Measurements from ENCODE around the gene IGF2. TPM values are rescaled to one million over a fixed set of nuclear protein-coding genes. Genes with fewer than 3 reads are reported as not detected.

IGF2 gene
- polyA plus RNA-seq, 6 donors from 2014 or later: not detected

GRCh38 chr11:2088284-2088683 lies 50.9 kb downstream of the IGF2 start:
- ATAC-seq (ENCODE audit: low read depth in 2 of 2) (no peak), DNase-seq (no peak)
- Mint-ChIP-seq H3K27me3 (peaks cover 17 to 58% (median 37%) of the 10 kb centered on the region in 3 donors), H3K27ac (peak overlapping the region in 1 of 6 donors; percentile 6), H3K36me3 (peaks cover 0 to 23% of the 10 kb centered on the region in 2 donors), H3K4me1 (peaks cover 0 to 10% (median 0%) of the 10 kb centered on the region in 3 donors), H3K4me3 (no peak overlapping the region), H3K9me3 (peaks cover 8 to 20% (median 14%) of the 10 kb centered on the region in 7 donors)

- Mint-ChIP-seq H3K4me1 (peaks cover 0 to 8% (median 0%) of the 10 kb centered on the region in 3 donors), H3K27me3 (peaks cover 25 to 43% (median 27%) of the 10 kb centered on the region in 3 donors), H3K4me3 (no peak overlapping the region), H3K36me3 (peaks cover 0 to 19% of the 10 kb centered on the region in 2 donors), H3K9me3 (peaks cover 8 to 24% (median 14%) of the 10 kb centered on the region in 7 donors), H3K27ac (no peak overlapping the region)
- no peak for ATAC-seq (ENCODE audit: low read depth in 2 of 2)
- no peak for DNase-seq
Measured at GRCh38 chr11:2086239-2087040, 52.7 kb downstream of the IGF2 start.

- H3K4me3 Mint-ChIP-seq: no peak overlapping the region
Measured at GRCh38 chr11:2085251-2086066, 53.7 kb downstream of the IGF2 start.

GRCh38 chr11:2084721-2085120 lies 54.5 kb downstream of the IGF2 start:
- Mint-ChIP-seq H3K27ac (no peak overlapping the region), H3K27me3 (peaks cover 25 to 47% (median 27%) of the 10 kb centered on the region in 3 donors), H3K36me3 (peaks cover 0 to 19% of the 10 kb centered on the region in 2 donors), H3K4me1 (peaks cover 0 to 8% (median 0%) of the 10 kb centered on the region in 3 donors), H3K9me3 (peaks cover 10 to 24% (median 14%) of the 10 kb centered on the region in 7 donors), H3K4me3 (no peak overlapping the region)
- ATAC-seq (ENCODE audit: low read depth in 2 of 2) (no peak), DNase-seq (no peak)

More at GRCh38 chr11:2085251-2086066, 53.7 kb downstream of the IGF2 start:
- peaks cover 25 to 44% (median 27%) of the 10 kb centered on the region in 3 donors for H3K27me3 Mint-ChIP-seq
- DNase-seq (no peak), ATAC-seq (ENCODE audit: low read depth in 2 of 2) (no peak)
- H3K9me3 Mint-ChIP-seq: peaks cover 10 to 24% (median 14%) of the 10 kb centered on the region in 7 donors
- no peak overlapping the region for H3K27ac Mint-ChIP-seq
- peaks cover 0 to 19% of the 10 kb centered on the region in 2 donors for H3K36me3 Mint-ChIP-seq
- H3K4me1 Mint-ChIP-seq: peaks cover 0 to 8% (median 0%) of the 10 kb centered on the region in 3 donors

Other genes with a start within 250 kb of the IGF2 start
- gene PRR33, start 247.5 kb downstream of the IGF2 start, polyA plus RNA-seq (ENCODE audit: low read depth in 6 of 6): under 1 TPM in 4 of 6 donors, not detected in 2; 0.08 to 0.44 (median 0.16) TPM
- under 1 TPM in 2 of 6 donors, not detected in 4; 0.43 to 0.92 TPM for gene TNNT3, start 219.7 kb downstream of the IGF2 start, polyA plus RNA-seq (ENCODE audit: low read depth in 6 of 6)
- 10 to 100 TPM; 14.0 to 62.7 (median 34.9) TPM for gene MRPL23, start 192.1 kb downstream of the IGF2 start, polyA plus RNA-seq (ENCODE audit: low read depth in 6 of 6)
- not detected for gene H19, start 141.5 kb downstream of the IGF2 start, polyA plus RNA-seq (ENCODE audit: low read depth in 6 of 6)
- gene INS, start 21.8 kb upstream of the IGF2 start, polyA plus RNA-seq (ENCODE audit: low read depth in 6 of 6): not detected
- gene TH, start 32.4 kb upstream of the IGF2 start, polyA plus RNA-seq (ENCODE audit: low read depth in 6 of 6): not detected
- 1 to 10 TPM in 1 of 6 donors, under 1 TPM in 4, not detected in 1; 0.35 to 1.7 (median 0.60) TPM for gene ASCL2, start 131.2 kb upstream of the IGF2 start, polyA plus RNA-seq (ENCODE audit: low read depth in 6 of 6)
- 10 to 100 TPM in 3 of 6 donors, 1 to 10 TPM in 3; 8.3 to 15.4 (median 10.2) TPM for gene C11orf21, start 162.5 kb upstream of the IGF2 start, polyA plus RNA-seq (ENCODE audit: low read depth in 6 of 6)
- 10 to 100 TPM in 4 of 6 donors, 1 to 10 TPM in 2; 6.5 to 24.0 (median 13.5) TPM for gene TSPAN32, start 162.6 kb upstream of the IGF2 start, polyA plus RNA-seq (ENCODE audit: low read depth in 6 of 6)
- 100 to 1,000 TPM; 110 to 279 (median 240) TPM for gene CD81, start 237.9 kb upstream of the IGF2 start, polyA plus RNA-seq (ENCODE audit: low read depth in 6 of 6)

Measured in naive B cell (primary cell).